NOMO-1 treated with DMSO at 0.1 percent for 48 hours (cell line): ENCODE results near the gene PTPN14.

ENCODE experiments used
- DNase-seq: peaks from one replicate; lab custom pipeline; 2025; ENCODE audit not compliant: unreplicated experiment; lab: John Stamatoyannopoulos, UW

Gene PTPN14

GRCh38 chr1:214458541-214458940 is 92.9 kb downstream of the PTPN14 start:
- DNase-seq: no peak

- DNase-seq: no peak
Observed at GRCh38 chr1:214455971-214456867, 95.2 kb downstream of the PTPN14 start.

GRCh38 chr1:214455479-214455878 is 95.9 kb downstream of the PTPN14 start:
- DNase-seq: peak; percentile 62

- peak; percentile 33 for DNase-seq
Observed at GRCh38 chr1:214454569-214455396, 96.6 kb downstream of the PTPN14 start.

- no peak for DNase-seq
Observed at GRCh38 chr1:214453109-214453722, 98.2 kb downstream of the PTPN14 start.

GRCh38 chr1:214452152-214452784 is 99.1 kb downstream of the PTPN14 start:
- no peak for DNase-seq

- DNase-seq: no peak
Observed at GRCh38 chr1:214451596-214451995, 99.8 kb downstream of the PTPN14 start.

GRCh38 chr1:214449371-214449770 is 102.0 kb downstream of the PTPN14 start:
- DNase-seq: no peak

GRCh38 chr1:214448536-214448935 is 102.9 kb downstream of the PTPN14 start:
- DNase-seq: no peak

- DNase-seq: no peak
Observed at GRCh38 chr1:214447557-214447871, 103.9 kb downstream of the PTPN14 start.

GRCh38 chr1:214446772-214447556 is 104.4 kb downstream of the PTPN14 start:
- no peak for DNase-seq

GRCh38 chr1:214445831-214446614 is 105.4 kb downstream of the PTPN14 start:
- DNase-seq: peak; percentile 84

- no peak for DNase-seq
Observed at GRCh38 chr1:214445199-214445598, 106.2 kb downstream of the PTPN14 start.

- no peak for DNase-seq
Observed at GRCh38 chr1:214444182-214444939, 107.0 kb downstream of the PTPN14 start.

- DNase-seq: peak; percentile 25
Observed at GRCh38 chr1:214441119-214441518, 110.3 kb downstream of the PTPN14 start.

GRCh38 chr1:214440219-214440965 is 111.0 kb downstream of the PTPN14 start:
- no peak for DNase-seq

- DNase-seq: peak; percentile 85
Observed at GRCh38 chr1:214439352-214440119, 111.9 kb downstream of the PTPN14 start.
